Fibroblast of villous mesenchyme (primary cell): ENCODE results near the gene FXYD2. TPM values are rescaled to one million over a fixed set of nuclear protein-coding genes. Genes with fewer than 3 reads are reported as not detected.

Experiments used
- DNase-seq: peaks from one replicate; pipeline ENCODE4 v3.0.0-alpha.2; 2010; ENCODE audit warnings: low read depth
- H3K4me3 ChIP-seq: 2 replicates; pipeline ENCODE4 v1.5.1; 2011; ENCODE audit warnings: low read depth, mild to moderate bottlenecking, low read length
- total RNA-seq: library from RNA; depleted of rRNA; stranded (reverse); fragments of >200 nt; gene quantifications from 2 replicates; pipeline ENCODE4 v1.2.3, GENCODE V29; 2012
- TF ChIP-seq, protein P1 (sequence below): IDR thresholded peaks from 2 replicates; pipeline ENCODE4 v1.5.1; 2012; ENCODE audit warnings: low read depth, mild to moderate bottlenecking, low read length; ENCODE audit not compliant: insufficient read depth

The FXYD2 gene
- total RNA-seq, 1 donor: not detected

DNA sequence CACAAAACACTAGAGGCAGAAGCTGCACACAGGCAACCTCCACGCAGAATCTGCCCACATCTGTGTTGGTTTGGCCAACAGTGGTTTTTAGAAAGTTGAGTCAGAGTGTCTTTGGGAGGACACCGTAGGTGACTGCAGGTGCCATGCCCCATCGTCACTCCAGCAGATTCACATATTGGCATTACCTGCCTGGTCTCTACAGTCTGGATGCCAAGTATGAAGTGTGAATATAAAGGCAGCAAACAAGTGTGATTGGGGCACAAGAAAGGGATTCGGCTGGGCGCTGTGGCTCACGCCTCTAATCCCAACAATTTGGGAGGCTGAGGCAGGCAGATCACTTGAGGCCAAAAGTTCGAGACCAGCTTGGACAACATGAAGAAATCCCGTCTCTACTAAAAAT, 11.0 kb upstream of the FXYD2 start:
- TF ChIP-seq, protein P1, sequence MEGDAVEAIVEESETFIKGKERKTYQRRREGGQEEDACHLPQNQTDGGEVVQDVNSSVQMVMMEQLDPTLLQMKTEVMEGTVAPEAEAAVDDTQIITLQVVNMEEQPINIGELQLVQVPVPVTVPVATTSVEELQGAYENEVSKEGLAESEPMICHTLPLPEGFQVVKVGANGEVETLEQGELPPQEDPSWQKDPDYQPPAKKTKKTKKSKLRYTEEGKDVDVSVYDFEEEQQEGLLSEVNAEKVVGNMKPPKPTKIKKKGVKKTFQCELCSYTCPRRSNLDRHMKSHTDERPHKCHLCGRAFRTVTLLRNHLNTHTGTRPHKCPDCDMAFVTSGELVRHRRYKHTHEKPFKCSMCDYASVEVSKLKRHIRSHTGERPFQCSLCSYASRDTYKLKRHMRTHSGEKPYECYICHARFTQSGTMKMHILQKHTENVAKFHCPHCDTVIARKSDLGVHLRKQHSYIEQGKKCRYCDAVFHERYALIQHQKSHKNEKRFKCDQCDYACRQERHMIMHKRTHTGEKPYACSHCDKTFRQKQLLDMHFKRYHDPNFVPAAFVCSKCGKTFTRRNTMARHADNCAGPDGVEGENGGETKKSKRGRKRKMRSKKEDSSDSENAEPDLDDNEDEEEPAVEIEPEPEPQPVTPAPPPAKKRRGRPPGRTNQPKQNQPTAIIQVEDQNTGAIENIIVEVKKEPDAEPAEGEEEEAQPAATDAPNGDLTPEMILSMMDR: no peak
- H3K4me3 ChIP-seq: no peak overlapping the region
- DNase-seq: no peak

DNA sequence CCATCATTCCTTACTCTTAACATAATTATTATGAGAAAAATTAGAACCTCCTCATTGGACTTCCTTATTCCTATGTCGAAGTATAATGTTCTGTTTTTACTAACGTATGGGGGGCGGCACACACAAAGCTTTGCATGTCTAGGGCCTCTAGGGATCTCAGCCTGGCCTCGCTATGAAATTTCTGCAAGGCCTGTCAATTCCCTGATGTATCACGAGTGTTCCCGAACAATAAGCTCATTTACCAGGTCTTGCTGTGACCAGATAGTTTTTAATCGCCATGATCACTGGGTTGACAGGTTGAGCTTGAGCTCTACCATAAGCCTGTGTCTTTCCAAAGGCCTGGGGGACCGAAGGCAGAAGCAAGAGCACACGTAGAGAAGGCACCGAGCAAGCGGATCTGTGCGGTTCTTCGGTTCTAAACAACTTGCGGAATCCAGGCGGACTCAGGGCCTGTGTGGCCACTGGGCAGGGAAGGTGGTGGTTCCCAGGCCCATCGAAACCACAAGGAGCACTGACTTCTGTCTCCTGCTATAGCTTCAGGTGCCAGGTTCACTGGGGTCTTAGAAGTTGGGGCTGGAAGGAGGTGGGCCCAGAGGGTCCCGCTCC, 10.4 kb upstream of the FXYD2 start:
- no peak for DNase-seq
- no peak overlapping the region for H3K4me3 ChIP-seq
- TF ChIP-seq, protein P1: no peak

DNA sequence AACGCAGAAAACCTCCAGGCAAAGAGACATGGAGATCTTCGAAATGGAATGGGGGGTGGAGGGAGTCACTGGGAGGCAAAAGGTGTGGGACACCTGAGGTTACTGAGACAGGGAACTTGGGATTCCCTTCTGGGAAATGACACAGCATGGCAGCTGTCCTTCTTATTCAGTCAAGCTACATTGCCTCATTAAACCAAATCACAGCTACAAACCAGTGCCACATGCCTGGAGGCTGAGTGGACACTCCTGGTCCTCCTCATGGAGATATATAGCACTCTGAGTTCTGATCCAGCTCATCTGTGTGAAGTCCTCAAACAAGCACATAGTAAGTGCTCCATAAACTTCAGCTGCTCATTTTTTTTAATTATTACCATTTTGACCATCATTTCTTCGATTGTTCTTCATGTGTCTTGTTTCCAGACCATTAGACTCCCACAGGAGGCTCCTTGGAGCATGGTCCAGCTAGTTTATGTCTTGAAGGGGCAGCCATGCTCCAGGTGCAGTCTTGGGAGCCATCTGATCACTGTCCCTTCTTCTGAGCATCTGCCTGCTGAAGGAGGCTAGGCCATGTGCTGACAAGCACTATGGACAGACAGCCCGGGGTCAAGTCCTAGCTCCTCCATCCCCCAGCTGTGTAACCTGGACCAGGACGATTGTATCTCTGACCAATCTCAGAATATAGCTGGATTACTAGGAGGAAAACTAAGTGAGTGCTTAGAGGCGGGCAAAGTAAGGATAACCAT, 9.7 kb upstream of the FXYD2 start:
- no peak for DNase-seq
- TF ChIP-seq, protein P1: no peak
- no peak overlapping the region for H3K4me3 ChIP-seq

DNA sequence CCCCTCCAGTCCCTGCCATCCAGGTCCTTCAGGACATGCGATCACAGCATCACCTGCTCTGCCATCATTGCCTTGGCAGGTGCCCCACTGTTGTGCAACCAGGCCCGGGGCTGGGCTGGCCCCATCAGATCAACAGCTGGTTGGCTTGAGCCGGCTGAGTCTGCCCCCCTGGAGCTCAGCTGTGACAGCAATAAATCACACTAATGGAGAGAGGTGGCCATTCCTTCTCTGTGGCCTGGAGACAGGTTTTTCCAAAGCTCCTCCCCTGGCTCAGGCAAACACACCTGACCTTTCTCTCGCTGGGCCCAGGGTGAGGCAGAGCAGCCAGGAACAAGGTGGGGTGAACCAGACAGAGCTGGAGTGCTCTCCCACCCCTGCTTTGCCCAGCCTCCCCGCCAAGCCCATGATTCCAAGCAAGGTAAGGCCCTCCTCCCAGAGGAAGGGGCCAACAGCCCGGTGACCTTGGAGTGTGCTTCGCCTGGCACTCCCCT, 8.9 kb upstream of the FXYD2 start:
- DNase-seq: no peak
- TF ChIP-seq, protein P1: no peak

DNA sequence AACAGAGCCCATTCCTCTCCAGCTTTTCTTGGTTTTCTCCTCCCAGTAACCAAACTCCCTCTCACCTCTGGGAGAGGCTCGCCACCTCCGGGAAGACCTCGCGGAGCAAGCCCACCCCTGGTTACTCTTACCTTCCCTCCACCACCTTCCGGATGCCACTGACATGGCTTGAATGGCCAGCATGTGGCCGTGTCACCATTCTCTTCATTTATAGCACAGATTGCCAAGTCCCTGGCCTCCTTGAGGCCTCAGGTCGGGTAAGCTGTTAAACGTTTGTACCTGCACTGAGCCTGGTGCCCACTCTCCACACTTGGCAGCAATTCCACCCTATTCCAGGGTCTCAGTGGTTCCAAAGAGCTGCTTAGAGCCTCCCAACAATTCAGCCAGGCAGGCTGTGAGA, 8.0 kb upstream of the FXYD2 start:
- no peak overlapping the region for H3K4me3 ChIP-seq
- no peak for DNase-seq
- TF ChIP-seq, protein P1: no peak

More for the DNA sequence above, 8.9 kb upstream of the FXYD2 start:
- no peak overlapping the region for H3K4me3 ChIP-seq

DNA sequence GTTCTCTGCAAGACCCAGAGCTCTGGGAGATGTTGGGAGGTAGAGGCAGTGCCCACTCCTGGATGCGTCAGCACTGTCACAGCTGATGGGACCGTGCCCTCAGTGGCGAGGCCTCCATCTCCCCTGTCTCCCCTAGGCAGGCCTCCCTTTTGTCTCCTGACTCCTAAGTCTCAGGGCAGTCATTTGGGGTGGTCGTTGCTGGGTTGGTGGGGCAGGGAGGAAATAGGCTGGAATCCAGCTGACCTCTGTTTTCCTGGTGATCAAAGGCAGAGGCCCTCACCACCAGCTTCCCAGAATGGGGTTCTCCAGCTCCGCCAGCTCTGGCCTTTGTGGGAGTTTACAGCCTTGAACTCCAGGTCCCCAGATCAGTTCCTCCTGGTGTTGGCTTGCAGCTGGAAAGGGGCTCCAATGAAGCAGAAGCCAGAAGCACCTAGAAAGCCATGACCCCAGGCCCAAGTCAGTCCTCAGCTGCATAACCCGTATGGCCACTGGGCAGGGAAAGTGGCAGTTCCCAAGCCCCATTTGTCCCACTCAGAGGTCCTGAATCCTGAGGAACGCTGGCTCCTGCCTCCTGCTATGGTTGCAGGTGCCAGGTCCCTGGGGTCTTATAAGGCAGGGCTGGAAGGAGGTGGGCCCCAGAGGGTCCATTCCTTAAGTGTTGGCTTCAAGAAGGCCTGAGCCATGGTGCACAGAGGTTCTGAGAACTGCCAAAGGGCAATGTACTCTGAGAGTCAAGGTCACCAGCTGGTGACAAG, 7.3 kb upstream of the FXYD2 start:
- no peak for DNase-seq
- no peak overlapping the region for H3K4me3 ChIP-seq
- TF ChIP-seq, protein P1: no peak
